ENCODE measurements around the gene TRAPPC12.

DNA sequence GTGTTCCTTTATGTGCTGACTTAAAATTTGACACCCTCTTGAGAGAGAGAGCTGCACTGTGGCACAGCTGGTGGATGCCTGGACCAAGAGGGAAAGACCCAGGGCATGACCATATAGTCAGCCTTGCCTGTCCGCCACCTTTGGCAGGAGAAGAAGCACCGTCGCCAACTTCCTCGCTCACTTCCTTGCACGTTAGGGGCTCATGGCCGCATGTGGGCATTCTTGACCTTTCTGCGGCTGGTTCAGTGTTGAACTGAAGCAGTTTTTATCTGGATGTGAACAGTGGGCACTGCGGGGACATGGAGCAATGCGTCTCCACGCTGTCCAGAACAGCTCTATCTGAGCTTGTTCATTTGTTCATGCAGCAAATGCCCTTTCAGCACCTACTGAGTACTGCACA, 66.9 kb downstream of the TRAPPC12 start:
- no peak for TF ChIP-seq POLR2A (IDR thresholded peaks at IDR 0.05)
- TF ChIP-seq, protein P1, sequence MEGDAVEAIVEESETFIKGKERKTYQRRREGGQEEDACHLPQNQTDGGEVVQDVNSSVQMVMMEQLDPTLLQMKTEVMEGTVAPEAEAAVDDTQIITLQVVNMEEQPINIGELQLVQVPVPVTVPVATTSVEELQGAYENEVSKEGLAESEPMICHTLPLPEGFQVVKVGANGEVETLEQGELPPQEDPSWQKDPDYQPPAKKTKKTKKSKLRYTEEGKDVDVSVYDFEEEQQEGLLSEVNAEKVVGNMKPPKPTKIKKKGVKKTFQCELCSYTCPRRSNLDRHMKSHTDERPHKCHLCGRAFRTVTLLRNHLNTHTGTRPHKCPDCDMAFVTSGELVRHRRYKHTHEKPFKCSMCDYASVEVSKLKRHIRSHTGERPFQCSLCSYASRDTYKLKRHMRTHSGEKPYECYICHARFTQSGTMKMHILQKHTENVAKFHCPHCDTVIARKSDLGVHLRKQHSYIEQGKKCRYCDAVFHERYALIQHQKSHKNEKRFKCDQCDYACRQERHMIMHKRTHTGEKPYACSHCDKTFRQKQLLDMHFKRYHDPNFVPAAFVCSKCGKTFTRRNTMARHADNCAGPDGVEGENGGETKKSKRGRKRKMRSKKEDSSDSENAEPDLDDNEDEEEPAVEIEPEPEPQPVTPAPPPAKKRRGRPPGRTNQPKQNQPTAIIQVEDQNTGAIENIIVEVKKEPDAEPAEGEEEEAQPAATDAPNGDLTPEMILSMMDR (IDR thresholded peaks at IDR 0.05), result no peak
